GM19452 (cell line): ENCODE results near the gene HOXC13.

Source experiments
- ATAC-seq: cut with Tn5 transposase; IDR thresholded peaks from one replicate; pipeline ENCODE4 v1.9.1; 2021; ENCODE audit not compliant: unreplicated experiment

HOXC13 gene

DNA sequence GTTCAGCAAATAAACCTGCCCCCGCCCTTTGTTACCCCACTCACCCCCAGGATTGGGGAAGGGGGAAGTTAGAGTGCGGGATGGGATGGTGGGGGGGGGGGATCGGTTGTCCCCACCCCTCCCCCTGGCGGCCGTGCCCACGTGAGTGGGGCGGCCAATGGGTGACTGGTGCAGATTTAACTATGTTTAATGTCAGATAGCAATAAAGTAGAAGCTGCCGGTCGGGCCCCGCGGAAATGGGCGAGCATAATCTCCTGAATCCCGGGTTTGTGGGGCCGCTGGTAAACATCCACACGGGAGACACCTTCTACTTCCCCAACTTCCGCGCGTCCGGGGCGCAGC is 16.0 kb downstream of the HOXC13 start, which contains the start of gene HOXC12:
Gene HOXC12 (plus strand): TSS at position 210 of the 342 bp plus-strand sequence. CDS start 27 bp downstream, at position 237.
- ATAC-seq: no peak

DNA sequence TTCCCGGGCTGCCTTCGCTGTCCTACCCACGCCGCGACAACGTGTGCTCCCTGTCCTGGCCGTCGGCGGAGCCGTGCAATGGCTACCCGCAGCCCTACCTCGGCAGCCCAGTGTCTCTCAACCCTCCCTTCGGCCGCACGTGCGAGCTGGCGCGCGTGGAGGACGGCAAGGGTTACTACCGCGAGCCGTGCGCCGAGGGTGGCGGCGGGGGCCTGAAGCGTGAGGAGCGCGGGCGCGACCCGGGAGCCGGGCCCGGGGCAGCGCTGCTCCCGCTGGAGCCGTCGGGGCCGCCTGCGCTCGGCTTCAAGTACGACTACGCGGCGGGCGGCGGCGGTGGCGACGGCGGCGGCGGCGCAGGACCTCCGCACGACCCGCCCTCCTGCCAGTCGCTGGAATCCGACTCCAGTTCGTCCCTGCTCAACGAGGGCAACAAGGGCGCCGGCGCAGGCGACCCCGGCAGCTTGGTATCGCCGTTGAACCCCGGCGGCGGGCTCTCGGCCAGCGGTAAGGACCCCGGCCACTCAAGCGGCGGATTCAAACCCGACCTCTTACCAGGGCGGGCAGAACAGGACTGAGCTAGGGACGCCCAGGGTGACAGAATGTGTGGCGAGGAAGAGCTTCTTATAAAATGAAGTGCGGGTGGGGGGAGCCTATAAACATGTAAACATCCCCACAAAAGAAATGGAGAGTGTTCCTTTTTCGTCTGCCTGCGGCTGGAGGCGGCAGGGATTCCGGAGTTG is 16.6 kb downstream of the HOXC13 start:
- ATAC-seq: no peak

DNA sequence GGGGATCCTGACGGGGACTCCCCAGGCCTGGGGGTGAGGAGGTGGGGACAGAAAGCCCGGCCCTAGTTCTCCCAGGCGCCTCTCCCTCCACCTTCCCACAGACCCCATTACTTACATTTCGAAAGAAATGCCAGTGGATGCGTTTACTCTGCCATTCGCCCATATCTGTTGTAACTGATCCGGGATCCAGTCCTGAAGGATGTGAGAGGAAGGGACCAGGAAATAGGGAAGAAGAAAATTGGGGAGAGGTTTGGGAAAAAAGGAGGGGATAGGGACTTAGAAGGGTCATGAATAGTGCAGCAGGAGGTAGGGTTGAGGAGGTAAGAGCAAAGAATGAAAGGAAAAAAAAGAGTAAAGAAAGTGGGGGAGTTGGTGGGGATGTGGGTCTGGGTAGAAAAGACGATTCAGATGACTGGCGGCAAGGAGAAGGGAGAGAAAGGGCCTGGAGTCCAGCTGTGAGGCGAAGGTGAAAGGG is 17.2 kb downstream of the HOXC13 start:
- no peak for ATAC-seq

DNA sequence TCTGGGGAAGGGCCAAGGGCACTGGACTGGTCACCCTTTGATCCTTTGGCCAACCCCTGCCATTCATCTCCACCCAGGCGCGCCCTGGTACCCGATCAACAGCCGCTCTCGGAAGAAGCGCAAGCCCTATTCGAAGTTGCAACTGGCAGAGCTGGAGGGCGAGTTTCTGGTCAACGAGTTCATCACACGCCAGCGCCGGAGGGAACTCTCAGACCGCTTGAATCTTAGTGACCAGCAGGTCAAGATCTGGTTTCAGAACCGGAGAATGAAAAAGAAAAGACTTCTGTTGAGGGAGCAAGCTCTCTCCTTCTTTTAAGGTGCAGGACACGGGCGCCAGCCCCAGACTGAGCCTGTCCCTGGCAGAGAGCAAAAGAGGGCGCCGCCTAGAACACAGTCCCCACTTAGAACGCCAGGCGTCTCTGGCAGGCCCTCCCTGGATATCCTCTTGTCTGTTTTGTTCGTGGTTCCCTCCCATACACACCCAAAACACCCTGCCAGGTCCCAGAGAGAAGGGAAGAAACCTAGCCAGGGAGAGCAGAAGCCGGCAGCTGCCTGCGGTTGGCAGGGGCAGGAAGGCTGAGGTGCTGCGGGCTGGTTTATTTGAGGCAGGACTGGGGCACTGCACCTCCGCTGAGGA is 17.7 kb downstream of the HOXC13 start:
- ATAC-seq: no peak

DNA sequence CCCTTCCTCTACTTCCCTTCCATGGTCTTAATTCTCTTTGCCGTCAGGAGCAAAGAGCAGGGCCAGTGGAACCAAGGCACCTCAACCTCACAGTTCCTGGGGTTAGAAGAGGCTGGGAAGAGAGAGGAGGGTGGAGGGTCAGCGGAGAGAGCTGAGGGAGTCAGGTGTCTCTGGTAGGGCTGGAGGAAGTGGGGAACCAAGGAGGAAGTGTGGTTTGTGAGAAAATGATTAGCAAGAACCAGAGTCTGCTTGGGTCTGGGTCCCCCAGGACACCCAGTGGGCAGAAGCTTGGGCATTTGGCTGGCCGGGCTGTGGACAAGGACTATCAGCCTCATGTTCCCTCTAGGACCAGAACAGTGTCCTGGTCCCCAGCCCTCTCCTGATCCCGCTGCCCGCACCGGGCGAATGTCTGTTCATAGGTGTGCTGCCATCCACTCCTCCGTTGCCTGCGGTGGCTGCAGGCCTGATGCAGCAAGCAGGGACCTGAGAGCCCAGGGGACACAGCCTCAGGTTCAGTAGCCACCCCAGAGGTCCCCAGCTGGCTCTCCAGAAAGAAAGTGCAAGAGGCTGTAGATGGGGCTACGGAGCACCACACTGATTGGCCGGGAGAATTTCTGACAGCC is 18.4 kb downstream of the HOXC13 start:
- ATAC-seq: no peak

DNA sequence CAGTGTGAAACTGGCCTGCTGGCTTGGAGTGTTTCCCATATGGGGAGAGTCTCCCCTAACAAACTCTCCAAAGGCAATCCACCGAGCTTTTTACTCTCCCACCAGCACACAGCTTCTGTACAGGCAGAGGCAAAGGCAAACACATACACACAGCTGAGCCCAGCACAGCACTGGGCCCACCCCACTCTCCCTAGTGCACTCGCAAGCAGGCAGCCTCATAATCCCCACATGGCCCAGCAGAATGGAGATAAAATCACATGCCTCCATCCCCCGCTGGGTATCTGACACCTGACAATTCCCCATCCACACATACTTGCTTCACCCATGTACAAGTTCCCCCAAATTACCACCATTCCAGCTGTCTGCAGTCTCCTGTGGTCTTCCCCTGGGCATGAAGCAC is 19.5 kb downstream of the HOXC13 start:
- no peak for ATAC-seq

DNA sequence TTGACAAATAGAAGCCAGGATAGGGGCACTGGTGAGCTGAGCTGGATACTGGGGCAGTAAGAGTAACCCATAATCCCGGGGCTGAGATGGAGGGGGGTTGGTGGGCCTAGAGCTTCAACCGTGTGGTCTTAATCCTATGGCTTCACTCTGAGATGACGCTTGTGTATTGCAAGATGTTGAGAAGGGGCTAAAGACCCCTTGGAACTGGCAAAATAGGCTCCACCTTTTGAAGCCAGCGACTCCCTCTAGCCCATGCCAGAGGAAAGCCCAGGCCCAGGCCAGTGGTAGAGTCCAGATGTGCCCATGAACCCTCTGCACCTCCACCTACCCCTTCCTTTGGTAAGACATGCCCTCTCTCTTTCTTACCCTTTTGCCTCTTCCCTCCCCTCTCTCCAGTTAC is 20.7 kb downstream of the HOXC13 start:
- no peak for ATAC-seq

DNA sequence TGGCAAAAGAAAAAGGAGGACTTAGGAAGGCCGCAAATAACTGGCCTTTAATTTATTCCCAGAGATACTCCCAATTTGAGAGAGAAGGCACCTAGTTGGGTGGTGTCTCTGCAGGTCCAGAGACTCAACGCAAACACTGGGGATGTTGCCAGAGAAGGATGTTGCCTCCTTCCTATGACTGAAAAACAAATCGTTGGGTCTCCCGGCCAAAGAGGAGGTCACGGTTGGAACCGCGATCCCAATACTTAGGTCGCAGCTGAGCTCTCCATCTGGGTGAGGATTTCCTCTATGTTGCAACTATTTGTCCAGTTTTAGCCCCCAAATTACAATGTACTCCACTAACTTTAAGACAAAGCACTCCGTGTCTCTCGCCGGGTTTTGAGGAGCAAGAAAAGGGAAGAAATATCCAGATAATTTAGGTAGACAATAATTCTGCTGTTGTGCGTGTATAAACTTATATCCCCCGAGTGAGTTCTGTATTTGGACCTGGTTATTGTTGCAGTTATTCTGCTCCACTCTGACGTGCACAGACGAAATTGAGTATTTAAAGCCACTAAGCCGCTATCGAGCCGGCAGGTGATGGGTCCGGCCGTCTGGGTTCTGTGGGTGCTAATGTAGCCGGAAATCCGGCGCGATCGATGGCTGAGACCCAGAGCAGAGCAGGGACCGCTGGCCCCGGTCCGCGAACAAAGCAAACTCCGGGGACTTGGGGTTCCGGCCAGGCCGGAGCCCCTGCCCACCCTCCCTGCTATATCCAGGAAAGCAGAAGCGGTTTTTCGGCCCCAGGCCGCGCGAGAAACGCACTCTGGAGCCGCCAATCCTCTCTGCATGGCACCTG is 21.8 kb downstream of the HOXC13 start:
- no peak for ATAC-seq

DNA sequence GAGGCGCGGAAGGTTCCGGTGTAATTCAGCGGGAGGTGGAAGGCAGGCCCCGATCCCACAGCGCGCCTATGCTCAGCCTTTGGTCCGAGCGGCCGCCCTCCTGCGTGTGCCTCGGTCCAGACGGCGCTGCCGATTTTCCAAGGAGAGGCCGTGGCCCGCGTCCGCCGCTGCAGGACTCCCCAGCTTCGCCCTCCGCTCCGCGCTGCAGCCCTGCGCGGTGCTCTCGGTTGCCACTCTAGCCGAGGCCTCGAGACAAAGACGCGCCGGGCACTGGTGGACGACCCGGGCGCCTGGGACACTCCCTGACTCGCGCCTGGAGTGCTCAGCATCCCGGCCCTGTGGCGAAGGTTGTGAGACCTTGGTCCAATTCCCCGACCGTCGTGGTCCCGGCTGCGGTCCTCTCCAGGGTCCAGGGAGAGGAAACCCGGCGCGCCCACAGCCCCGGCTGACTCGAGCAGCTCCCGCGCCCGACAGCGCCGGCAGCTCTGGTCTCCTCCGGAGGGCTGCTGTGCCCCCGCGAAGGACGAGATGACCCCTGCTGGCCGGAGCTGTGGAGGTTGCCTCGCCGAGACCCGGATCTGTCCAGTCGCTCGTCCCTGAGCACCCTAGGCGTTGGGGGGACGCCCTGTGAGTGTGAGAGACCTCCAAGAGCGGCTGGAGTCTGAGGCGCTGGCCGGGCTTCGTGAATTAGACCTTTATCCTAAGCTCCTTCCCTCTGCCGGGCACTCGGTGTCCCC is 22.6 kb downstream of the HOXC13 start:
- ATAC-seq: no peak

DNA sequence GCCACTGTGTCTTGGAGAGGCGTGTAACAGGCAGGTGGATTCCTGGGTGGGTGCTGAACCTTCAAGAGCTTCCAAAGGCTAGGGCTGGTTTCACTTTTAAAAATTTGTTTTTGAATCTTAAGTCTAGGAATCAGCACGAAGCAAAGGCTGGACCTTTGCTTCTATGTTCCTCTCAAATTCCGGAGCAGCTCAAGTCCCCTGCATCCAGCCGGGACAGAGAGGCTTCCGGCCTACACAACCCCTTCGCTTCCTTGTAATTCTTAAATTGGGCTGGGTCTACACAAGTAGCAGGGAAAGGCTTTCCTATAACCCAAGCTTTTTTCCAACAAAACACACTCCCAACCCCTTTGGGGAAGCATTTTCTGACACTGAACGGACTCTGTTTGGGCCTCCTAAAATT is 24.4 kb downstream of the HOXC13 start:
- ATAC-seq: no peak

DNA sequence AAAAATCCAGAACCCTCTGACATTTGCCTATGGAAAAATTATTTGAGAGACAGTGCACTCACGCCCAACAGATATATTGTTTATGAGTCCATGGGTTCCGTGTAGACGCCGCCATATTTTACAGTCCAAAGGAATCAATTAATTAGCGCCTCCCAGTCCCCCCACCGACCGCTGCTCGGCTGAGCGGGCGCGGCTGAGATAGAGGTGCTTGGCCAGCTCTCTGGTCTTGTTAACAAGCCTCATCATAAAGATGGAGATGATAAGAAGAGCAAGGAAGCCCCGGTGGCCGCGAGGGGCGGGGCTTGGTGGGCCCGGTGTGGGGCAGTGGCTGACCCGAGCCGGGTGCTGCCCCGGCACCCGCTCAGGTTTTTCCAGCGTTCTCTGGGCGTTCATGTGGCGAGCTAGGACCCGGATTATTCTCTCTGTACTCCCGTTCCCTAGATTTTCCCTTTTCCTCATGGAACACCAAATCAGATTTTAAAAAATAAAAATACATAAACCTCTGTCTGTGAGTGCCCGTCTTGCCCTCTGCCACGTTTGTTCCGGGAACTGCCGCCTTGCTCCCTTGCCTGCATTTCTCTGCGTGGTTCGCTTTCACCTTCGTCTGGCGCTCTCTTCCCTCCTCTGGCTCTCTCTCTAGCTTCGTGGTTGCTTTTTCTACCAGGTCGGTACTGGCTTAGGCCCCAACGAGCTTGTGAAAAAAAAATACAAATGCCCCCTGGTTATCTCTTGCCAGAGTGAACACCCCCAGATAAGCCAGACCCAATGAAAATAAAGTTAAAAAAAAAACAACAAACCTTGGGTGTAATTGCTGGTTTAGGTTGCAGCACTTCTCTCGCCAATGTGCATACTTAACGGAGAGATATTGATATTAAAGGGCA is 25.0 kb downstream of the HOXC13 start:
- no peak for ATAC-seq

DNA sequence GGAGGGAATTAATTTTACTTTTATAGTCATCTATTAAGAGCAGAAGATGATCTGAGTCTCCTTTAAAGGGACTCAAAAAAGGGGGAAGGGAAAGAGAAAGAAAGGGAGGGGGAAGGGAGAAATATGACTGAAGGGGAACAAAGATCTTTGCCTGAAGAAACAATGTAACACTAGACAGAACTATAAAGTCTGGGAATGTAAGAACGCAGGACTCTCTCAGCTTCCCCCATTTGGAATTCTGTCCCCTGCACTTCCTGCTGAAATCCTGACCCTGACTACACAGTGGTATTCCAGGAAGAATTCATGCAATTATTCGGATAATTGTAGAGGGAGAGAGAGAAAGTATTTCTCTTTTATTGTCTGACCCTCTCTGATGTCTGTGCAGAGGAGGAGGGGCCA is 25.7 kb downstream of the HOXC13 start:
- ATAC-seq: no peak

DNA sequence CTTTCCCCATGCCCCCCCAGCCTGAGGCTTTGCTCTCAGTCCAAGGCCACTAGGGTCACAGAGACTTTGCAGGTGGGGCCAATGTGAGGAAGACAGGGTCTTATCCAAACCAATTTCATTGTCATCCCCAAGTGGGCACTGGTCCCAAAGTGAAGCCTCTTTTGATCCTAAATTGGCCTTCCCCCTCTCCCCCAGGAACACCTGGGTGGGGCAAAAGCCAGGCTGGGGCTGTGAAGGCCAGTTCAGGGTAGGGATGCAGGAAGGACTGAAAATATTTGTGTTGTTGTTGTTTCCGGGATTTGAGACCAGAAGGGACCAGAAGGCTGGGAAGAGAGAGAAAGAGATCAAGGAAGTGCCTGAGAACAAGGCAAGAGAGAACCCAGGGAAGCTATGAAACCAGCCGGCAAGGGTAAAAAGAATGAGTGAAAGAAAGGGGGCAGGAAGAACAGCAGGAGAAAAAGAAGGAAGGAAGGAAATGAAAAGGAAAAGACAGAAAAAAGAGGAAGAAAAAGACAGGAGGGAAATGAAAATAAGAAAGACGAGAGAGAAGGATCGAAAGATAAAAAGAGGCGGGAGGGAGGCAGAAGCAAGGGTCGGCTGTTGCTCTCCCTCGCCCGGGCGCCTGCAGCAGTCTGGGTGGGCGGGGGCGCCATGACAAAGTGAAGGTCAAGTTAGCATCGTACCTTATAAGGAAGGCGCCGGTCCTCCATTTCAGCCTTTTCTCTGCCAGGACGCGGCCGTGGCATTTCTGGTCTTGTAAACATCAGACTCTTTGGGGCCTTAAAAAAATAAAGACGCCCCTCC is 26.9 kb downstream of the HOXC13 start:
- no peak for ATAC-seq

DNA sequence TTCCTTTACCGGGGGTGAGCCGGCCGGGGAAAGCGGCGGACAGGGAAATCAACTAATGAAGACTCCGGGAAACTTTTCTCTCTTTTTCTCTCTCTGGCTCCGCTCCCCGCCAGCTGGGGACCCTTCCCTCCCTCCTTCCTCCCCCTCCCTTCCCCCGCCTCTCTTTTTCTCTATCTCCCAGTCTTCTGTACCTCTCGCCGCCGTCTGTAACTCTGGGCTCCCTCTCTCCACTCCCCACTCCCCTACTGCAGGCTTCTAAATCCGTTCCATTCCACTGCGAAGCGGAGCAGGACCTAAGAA is 27.4 kb downstream of the HOXC13 start:
- no peak for ATAC-seq

DNA sequence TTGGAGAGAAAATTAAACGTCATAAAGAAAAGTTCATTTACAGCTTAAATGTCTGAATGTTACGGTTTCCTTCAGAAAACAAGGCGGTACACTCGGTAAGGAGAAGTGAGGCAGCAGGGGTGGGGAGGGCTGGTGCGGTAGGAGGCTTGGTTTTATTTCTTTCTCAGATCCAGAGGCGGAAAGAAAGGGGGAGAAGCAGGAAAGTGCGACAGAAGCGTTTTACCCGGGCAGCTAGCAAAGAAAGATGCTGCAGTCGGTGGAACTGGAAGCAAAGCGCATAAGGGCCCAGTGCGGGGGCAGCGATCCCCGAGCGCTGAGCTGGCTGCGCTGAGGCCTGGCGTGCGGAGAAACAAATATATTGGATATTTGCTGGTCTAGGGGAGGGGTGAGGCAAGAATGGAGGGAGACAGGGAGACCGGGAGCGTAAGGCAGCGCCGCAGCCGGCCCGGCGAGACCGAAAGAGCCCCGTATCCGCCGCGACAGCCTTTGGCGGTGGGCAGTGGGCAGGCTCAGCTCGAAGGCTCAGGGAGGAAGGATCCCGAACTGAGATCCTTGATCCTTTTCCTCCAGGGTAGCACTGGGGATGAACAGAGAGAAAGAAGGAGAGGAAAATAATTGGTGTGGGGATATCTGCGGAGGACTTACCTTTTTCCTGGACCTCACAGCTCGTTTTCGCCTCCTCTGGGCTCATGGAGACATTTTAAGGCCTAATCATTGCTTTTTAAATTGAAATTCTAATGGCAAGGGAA is 27.9 kb downstream of the HOXC13 start:
- ATAC-seq: no peak

DNA sequence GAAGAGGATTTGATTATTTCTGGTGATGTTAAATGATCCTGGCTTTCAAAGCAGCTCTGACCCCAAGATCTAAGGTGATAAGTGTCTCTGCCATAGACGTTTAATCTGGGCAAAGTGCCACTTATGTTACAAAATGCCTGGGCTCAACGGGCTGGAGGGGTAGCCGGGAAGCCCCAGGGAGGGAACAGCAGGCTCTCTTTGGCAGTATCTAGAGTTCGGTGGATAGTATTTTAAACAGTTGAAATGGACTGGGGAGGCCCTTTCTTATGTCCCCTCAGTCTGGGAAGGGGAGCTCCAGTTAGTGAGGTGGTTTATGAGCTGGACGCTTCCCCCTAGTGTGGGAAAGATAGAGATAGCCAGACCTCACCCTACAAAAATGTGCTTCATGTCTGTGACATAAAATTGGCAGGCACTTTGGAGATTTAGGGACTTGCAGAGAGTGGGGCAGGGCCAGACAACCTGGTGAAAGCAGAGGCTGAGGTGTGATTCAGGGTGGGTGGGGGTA is 28.8 kb downstream of the HOXC13 start:
- ATAC-seq: no peak

DNA sequence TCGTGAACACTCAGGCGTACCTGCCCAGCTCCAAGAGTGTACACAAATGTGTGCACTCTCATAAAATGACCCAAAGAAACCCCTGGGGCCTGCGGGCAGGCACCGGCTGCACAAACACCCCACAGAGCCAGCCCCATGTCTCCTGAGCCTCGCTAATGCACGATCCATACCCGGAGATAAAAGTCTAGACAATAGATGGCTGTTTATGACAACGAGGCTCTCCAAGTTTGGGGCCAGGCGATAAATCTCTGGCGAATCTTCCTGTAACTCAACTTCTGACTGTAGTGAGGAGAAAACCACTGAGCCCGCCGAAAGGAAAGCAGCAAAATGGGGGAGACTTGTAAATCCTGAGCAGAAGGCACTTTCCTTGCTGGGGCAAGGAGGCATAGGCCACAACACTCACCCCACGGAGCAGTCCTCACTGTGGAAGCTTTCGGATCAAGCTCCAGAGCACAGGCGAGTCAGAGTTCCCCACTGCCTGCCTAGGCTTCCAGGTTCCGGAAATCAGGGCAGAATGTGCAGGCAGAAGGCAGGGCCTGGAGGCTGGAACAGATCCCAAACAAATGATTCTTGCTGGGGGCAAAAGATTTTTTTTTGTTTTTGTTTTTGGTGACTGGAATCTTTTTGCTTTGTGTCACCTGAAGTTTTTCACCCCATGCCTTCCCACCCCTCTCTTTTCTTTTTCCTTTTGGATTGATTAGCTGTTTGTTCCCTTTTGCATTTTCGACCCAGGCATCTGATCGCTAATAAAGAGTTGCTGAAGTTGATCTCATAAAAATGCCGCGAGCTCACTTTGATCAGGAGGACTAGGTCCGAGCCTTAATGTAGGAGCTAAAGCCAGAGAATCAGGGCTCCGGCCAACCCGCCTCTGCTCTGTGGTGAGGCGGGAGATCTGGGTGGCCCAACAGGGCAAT is 29.8 kb downstream of the HOXC13 start:
- no peak for ATAC-seq
